Endothelial cell of umbilical vein (primary cell): ENCODE results near the gene PRICKLE4. TPM values are rescaled to one million over a fixed set of nuclear protein-coding genes. Genes with fewer than 3 reads are reported as not detected.

Experiments used
- BruUV-seq: library from RNA; stranded (reverse); fragments of 400-500 nt; replicated peaks from 2 replicates; lab custom pipeline; 2021; lab: Mats Ljungman, UMichigan
- CTCF ChIA-PET: fragments of 300-600, 350-600 bp; sonication (Branson Sonifier 250); formaldehyde crosslinking; loops from one replicate; lab custom pipeline; 2021; ENCODE audit warnings: antibody characterized with exemption, inconsistent platforms; lab: Charles Lee
- POLR2A ChIA-PET: fragments of 300-600, 350-600 bp; sonication (Branson Sonifier 250); formaldehyde crosslinking; loops from one replicate; lab custom pipeline; 2021; ENCODE audit warnings: antibody characterized with exemption, inconsistent platforms; lab: Charles Lee
- DNase-seq: peaks from one replicate; pipeline ENCODE4 v3.0.0-alpha.2; 2011; ENCODE audit warnings: low read depth, low spot score
- FAIRE-seq: peaks from 2 replicates; lab custom pipeline; 2011; peaks lifted over from hg19 to GRCh38; lab: Jason Lieb, UNC
- H2AFZ ChIP-seq: 2 replicates; pipeline ENCODE4 v1.6.0; 2012; ENCODE audit warnings: low read depth, low read length, control low read depth, inconsistent platforms
- H3K27ac ChIP-seq: 2 replicates; pipeline ENCODE4 v1.5.1; 2011; ENCODE audit warnings: low read depth, mild to moderate bottlenecking, control low read depth, low read length, moderate library complexity; ENCODE audit not compliant: insufficient read depth
- H3K27me3 ChIP-seq, 2 experiments: 2 replicates each; pipeline versions ENCODE4 v1.6.0 to v1.6.1; 2011; ENCODE audit warnings: low read length in 2 of 2, mixed read lengths in 1 of 2; ENCODE audit not compliant: control insufficient read depth in 2 of 2, insufficient read depth in 2 of 2
- H3K36me3 ChIP-seq, 2 experiments: 2 replicates in 1 of 2; 3 replicates in 1 of 2; pipeline ENCODE4 v1.5.1; 2011; ENCODE audit warnings: low read length in 2 of 2, mild to moderate bottlenecking in 1 of 2, moderate library complexity in 1 of 2; ENCODE audit not compliant: control insufficient read depth in 2 of 2, insufficient read depth in 2 of 2; ENCODE audit errors: extremely low read depth in 1 of 2
- H3K4me1 ChIP-seq: 3 replicates; pipeline ENCODE4 v1.5.1; 2011; ENCODE audit warnings: mild to moderate bottlenecking, low read length; ENCODE audit not compliant: control insufficient read depth, insufficient read depth; ENCODE audit errors: extremely low read depth
- H3K4me2 ChIP-seq: 2 replicates; pipeline ENCODE4 v1.6.1; 2011; ENCODE audit warnings: low read length, control low read depth, mixed read lengths; ENCODE audit not compliant: insufficient read depth
- H3K4me3 ChIP-seq, 3 experiments: fragments of 200-600 bp in 1 of 3; sonication (generic), shearing (Covaris generic) in 1 of 3; replicated peaks in 1 of 3; 2 replicates each; pipeline ENCODE4 v1.5.1; 2011 to 2016; ENCODE audit warnings: control low read depth in 3 of 3, low read length in 3 of 3, mild to moderate bottlenecking in 2 of 3, inconsistent platforms in 1 of 3, low read depth in 1 of 3, moderate library complexity in 1 of 3; ENCODE audit not compliant: insufficient read depth in 1 of 3
- H3K79me2 ChIP-seq: 2 replicates; pipeline ENCODE4 v1.6.0; 2012; ENCODE audit warnings: low read length, inconsistent platforms; ENCODE audit not compliant: control insufficient read depth, insufficient read depth
- H3K9ac ChIP-seq: replicated peaks from 2 replicates; pipeline ENCODE3; 2011; ENCODE audit warnings: low read length, control low read depth; ENCODE audit not compliant: insufficient read depth; ENCODE audit errors: extremely low read depth
- H3K9me1 ChIP-seq: replicated peaks from 3 replicates; pipeline ENCODE4 v1.6.0; 2011; ENCODE audit warnings: mild to moderate bottlenecking, low read length; ENCODE audit not compliant: control insufficient read depth, insufficient read depth; ENCODE audit errors: extremely low read depth
- H3K9me3 ChIP-seq: replicated peaks from 2 replicates; pipeline ENCODE4 v1.5.1; 2012; ENCODE audit warnings: low read length, inconsistent platforms; ENCODE audit not compliant: control insufficient read depth, insufficient read depth
- H4K20me1 ChIP-seq: replicated peaks from 2 replicates; pipeline ENCODE3; 2011; ENCODE audit warnings: mild to moderate bottlenecking, low read length; ENCODE audit not compliant: control insufficient read depth, insufficient read depth; ENCODE audit errors: extremely low read depth
- CTCF ChIP-seq, 2 donors: IDR thresholded peaks; 1 replicate in 1 of 2; 2 replicates in 1 of 2; pipeline ENCODE4 v1.5.1; 2011; ENCODE audit warnings: low read length in 2 of 2, mild to moderate bottlenecking in 2 of 2, moderate library complexity in 2 of 2, control low read depth in 1 of 2, inconsistent platforms in 1 of 2, low read depth in 1 of 2; ENCODE audit not compliant: insufficient read depth in 1 of 2; ENCODE audit errors: extremely low read depth in 1 of 2
- EZH2 ChIP-seq: IDR thresholded peaks from 2 replicates; pipeline ENCODE4 v1.6.1; 2012; ENCODE audit warnings: borderline replicate concordance, low read depth, mild to moderate bottlenecking, moderate library complexity, low read length, inconsistent platforms; ENCODE audit not compliant: severe bottlenecking
- FOS ChIP-seq: IDR thresholded peaks from 2 replicates; pipeline ENCODE4 v1.6.1; 2011; ENCODE audit warnings: mild to moderate bottlenecking, low read length, moderate library complexity, borderline replicate concordance; ENCODE audit not compliant: insufficient read depth
- GATA2 ChIP-seq: IDR thresholded peaks from 2 replicates; pipeline ENCODE4 v1.7.0; 2011; ENCODE audit warnings: low read depth, mild to moderate bottlenecking, moderate library complexity, mixed read lengths, low read length; ENCODE audit not compliant: insufficient read length, insufficient read depth
- JUN ChIP-seq: IDR thresholded peaks from 2 replicates; pipeline ENCODE4 v1.6.1; 2011; ENCODE audit warnings: borderline replicate concordance, low read depth; ENCODE audit not compliant: insufficient read length, insufficient read depth
- MAX ChIP-seq: IDR thresholded peaks from 2 replicates; pipeline ENCODE4 v1.6.1; 2011; ENCODE audit not compliant: insufficient read depth, insufficient read length
- MYC ChIP-seq: IDR thresholded peaks from one replicate; pipeline ENCODE4 v1.6.1; 2011; ENCODE audit warnings: mild to moderate bottlenecking, low read depth, low read length
- POLR2A ChIP-seq: IDR thresholded peaks from 2 replicates; pipeline ENCODE4 v1.6.1; 2012; ENCODE audit warnings: low read depth, mild to moderate bottlenecking, control low read depth, low read length
- dilution Hi-C: fragments of 300-500 bp; cut with MboI; formaldehyde crosslinking; loops from one replicate; pipeline ENCODE4 v1.15.0; 2019; ENCODE audit warnings: low sequenced_read_pairs; ENCODE audit not compliant: extremely low pct_ligation_motif_present
- intact Hi-C: fragments of 100-400 bp; cut with micrococcal nuclease; formaldehyde crosslinking; loops from one replicate; pipeline ENCODE4 v1.10.0; 2022
- polyA plus RNA-seq, 4 experiments: library from polyadenylated mRNA; depleted of rRNA in 3 of 4; stranded (reverse) in 3 of 4; unstranded in 1 of 4; fragments of >200 nt; gene quantifications; 2 replicates each; pipeline versions ENCODE4 v1.2.1 to v1.2.3, GENCODE V29; 2011 to 2012; ENCODE audit warnings: missing spikeins in 1 of 4
- total RNA-seq: library from RNA; stranded (reverse); gene quantifications from 2 replicates; pipeline ENCODE4 v1.2.3, GENCODE V29; 2021

PRICKLE4 gene
- total and polyA plus RNA-seq, 2 donors (not counting 3 experiments of a cell fraction or from before 2014, with no cell fraction given) = 1.0 to 3.3 TPM

- no peaks in the 10 kb centered on the region for H3K79me2 ChIP-seq
- ChIA-PET CTCF (interaction anchor here (0.5 to 1.9 kb wide), 40 partner anchors 9 to 413 kb away, joined by 3 to 109 read pairs (median 4); partner anchors contain the start of genes BYSL, CCND3, MED20 and TAF8), POLR2A (interaction anchor here (0.6 kb wide), 1 partner anchor 13 kb away, joined by 3 read pairs; no protein-coding TSS in a partner anchor)
- no peaks in the 10 kb centered on the region for H4K20me1 ChIP-seq
- FAIRE-seq (peak; percentile 86), DNase-seq (peak; percentile 67)
- H3K4me2 ChIP-seq = no peak overlapping the region
- H3K9ac ChIP-seq = no peak overlapping the region
- intact Hi-C loops (loop anchor here (1.0 kb wide), 5 partner anchors 45 to 243 kb away; partner anchors contain the start of genes BYSL, MED20 and USP49), dilution Hi-C loops (no loop called here)
- H3K27ac ChIP-seq = no peak overlapping the region
- H2AFZ ChIP-seq = peak overlapping the region; percentile 53
- no peaks in the 10 kb centered on the region for H3K4me1 ChIP-seq
- no peaks in the 10 kb centered on the region for H3K9me3 ChIP-seq
- H3K4me3 ChIP-seq = no peak overlapping the region
- BruUV-seq = no TSS peak
- TF ChIP-seq CTCF (IDR thresholded peaks at IDR 0.05; ENCODE audit: extremely low read depth in 1 of 2, insufficient read depth in 1 of 2, low read depth in 1 of 2, low read length in 2 of 2) (peak; percentile 65 to 68), MYC (no peak)
- peaks cover 0 to 1% of the 10 kb centered on the region in 2 experiments for H3K36me3 ChIP-seq
- H3K9me1 ChIP-seq = no peaks in the 10 kb centered on the region
- H3K27me3 ChIP-seq = no peaks in the 10 kb centered on the region
Observed at GRCh38 chr6:41801380-41801779, 20.8 kb downstream of the PRICKLE4 start.

DNA sequence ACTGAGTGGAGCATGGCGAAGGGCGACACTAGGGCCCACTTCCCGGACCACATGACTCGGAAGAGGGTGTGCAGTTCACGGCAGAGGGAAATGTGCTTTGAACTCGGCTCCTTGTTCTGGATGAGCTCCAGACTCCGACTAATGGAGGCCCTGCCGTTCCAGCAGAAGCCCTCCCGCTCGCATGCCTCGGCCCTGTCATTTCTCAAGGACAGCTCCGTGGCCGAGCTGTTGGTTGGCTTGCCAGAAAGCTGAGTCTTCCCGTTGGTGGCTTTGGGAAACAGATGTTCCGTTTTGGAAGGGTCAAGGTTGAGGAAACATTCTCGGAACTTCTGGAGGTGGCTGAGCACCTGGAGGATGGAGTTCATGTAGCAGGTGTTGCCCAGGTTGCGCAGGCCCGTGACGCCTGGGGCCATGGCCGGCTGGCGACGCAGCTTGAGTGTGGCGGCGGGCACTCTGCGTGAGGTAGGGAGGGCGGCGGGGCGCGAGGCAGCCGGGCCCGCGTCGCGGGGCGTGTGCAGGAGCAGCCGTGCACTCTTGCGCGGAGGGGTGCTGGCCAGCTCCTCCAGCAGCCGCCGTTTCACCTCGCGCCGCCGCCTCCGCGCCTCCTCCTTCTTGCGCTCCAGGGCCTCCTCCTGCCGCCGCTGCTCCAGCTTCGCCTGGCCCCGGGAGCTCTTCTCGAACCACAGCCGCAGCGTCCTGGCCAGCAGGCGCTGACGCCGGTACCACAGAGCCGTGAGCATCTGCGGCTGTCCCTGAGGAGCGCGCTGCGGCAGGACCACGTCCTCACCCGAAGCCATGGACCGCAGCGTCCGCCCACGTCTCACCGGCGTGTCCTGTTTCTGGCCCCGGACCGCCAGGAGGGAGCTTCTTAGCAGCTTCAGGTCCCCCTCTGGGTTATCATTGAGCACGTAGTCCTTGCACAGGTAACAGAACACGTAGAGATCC is 25.5 kb downstream of the PRICKLE4 start:
- H3K36me3 ChIP-seq = no peaks in the 10 kb centered on the region
- intact Hi-C loops = no loop called here
- POLR2A ChIA-PET = no interaction called here
- no peaks in the 10 kb centered on the region for H3K9me1 ChIP-seq
- H3K79me2 ChIP-seq = no peaks in the 10 kb centered on the region
- H3K4me1 ChIP-seq = no peaks in the 10 kb centered on the region
- no peaks in the 10 kb centered on the region for H3K27me3 ChIP-seq
- H3K4me2 ChIP-seq = no peak overlapping the region
- no peak overlapping the region for H3K4me3 ChIP-seq
- no peaks in the 10 kb centered on the region for H4K20me1 ChIP-seq
- dilution Hi-C loops = no loop called here
- no peak overlapping the region for H3K9ac ChIP-seq
- no peak for FAIRE-seq
- TF ChIP-seq JUN = no peak
- no peak for TF ChIP-seq MAX
- TF ChIP-seq POLR2A = no peak
- TF ChIP-seq GATA2 = no peak
- no peak for TF ChIP-seq CTCF (IDR thresholded peaks at IDR 0.05; ENCODE audit: extremely low read depth in 1 of 2, insufficient read depth in 1 of 2, low read depth in 1 of 2, low read length in 2 of 2)
- no peak for TF ChIP-seq FOS
- no peak for TF ChIP-seq EZH2
- TF ChIP-seq MYC = no peak
- H3K9me3 ChIP-seq = no peaks in the 10 kb centered on the region
- H3K27ac ChIP-seq = no peak overlapping the region
- CTCF ChIA-PET = no interaction called here
- BruUV-seq = no TSS peak
- H2AFZ ChIP-seq = no peak overlapping the region
- DNase-seq = no peak
